ENCODE measurements around the gene SERPINH1. TPM values are rescaled to one million over a fixed set of nuclear protein-coding genes. Genes with fewer than 3 reads are reported as not detected.
A peak's percentile ranks its signal among the peaks of the same experiment; 100 is the strongest.

SERPINH1 gene
- total RNA-seq, 2 experiments from 2014 or later: 15.2 to 17.4 TPM

GRCh38 chr11:75533896-75534258 is 28.2 kb upstream of the SERPINH1 start:
- POLR2A ChIA-PET: no interaction called here
- H3K27ac Mint-ChIP-seq: no peak overlapping the region
- no peaks in the 10 kb centered on the region for H3K9me3 Mint-ChIP-seq
- CTCF ChIA-PET: interaction anchor here (0.6 to 8.5 kb wide), 11 partner anchors 9 to 254 kb away, joined by 3 to 171 read pairs (median 6); partner anchors contain the start of gene GDPD5
- no peaks in the 10 kb centered on the region for H3K36me3 Mint-ChIP-seq
- peaks cover 49% of the 10 kb centered on the region for H3K4me1 Mint-ChIP-seq (ENCODE audit: low read depth)
- DNase-seq: no peak
- no peak overlapping the region for H3K4me3 Mint-ChIP-seq
- H3K27me3 Mint-ChIP-seq: peaks cover 1% of the 10 kb centered on the region
- intact Hi-C loops (cut with micrococcal nuclease): loop anchor here (5.0 kb wide), 1 partner anchor 252 kb away; no protein-coding TSS in a partner anchor

- no peak overlapping the region for H3K4me3 Mint-ChIP-seq
- ChIA-PET CTCF (interaction anchor here (0.6 to 8.5 kb wide), 9 partner anchors 9 to 207 kb away, joined by 3 to 171 read pairs (median 6); partner anchors contain the start of gene GDPD5), POLR2A (interaction anchor here (0.9 kb wide), 1 partner anchor 19 kb away, joined by 3 read pairs; no protein-coding TSS in a partner anchor)
- no peaks in the 10 kb centered on the region for H3K36me3 Mint-ChIP-seq
- H3K27me3 Mint-ChIP-seq: peaks cover 1% of the 10 kb centered on the region
- H3K4me1 Mint-ChIP-seq (ENCODE audit: low read depth): peaks cover 49% of the 10 kb centered on the region
- DNase-seq: peak; percentile 43
- intact Hi-C loops (cut with micrococcal nuclease): loop anchor here (5.0 kb wide), 1 partner anchor 252 kb away; no protein-coding TSS in a partner anchor
- no peaks in the 10 kb centered on the region for H3K9me3 Mint-ChIP-seq
- H3K27ac Mint-ChIP-seq: no peak overlapping the region
Measured at GRCh38 chr11:75534259-75535069, 27.6 kb upstream of the SERPINH1 start.

DNA sequence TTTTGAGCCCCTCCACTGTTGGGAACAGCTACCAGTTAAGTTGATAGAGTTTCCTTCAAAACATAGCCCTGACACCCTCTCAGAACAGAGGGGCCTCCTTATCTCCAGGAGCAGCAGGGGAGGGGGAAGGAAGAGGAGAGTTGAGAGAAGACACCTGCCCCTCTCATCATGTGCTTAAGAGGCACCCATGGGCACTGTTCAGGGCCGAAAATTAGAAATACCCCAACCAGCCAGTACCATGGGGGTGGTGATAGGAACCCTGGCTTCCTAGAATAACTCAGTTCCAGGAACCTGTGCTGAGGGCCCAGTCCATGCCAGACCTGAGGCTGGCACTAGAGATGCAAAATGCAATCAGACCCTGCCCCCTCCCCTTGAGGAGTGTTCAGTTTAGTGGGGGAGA is 27.0 kb upstream of the SERPINH1 start:
- Mint-ChIP-seq H3K9me3 (no peaks in the 10 kb centered on the region), H3K36me3 (no peaks in the 10 kb centered on the region), H3K4me1 (ENCODE audit: low read depth) (peaks cover 49% of the 10 kb centered on the region), H3K27me3 (peaks cover 1% of the 10 kb centered on the region), H3K4me3 (no peak overlapping the region), H3K27ac (no peak overlapping the region)
- CTCF ChIA-PET: interaction anchor here (1.1 to 8.5 kb wide), 5 partner anchors 9 to 146 kb away, joined by 3 to 171 read pairs (median 7); partner anchors contain the start of gene GDPD5
- no peak for DNase-seq
- intact Hi-C loops (cut with micrococcal nuclease): no loop called here
- POLR2A ChIA-PET: interaction anchor here (0.9 kb wide), 1 partner anchor 20 kb away, joined by 3 read pairs; no protein-coding TSS in a partner anchor

GRCh38 chr11:75536786-75537641 is 25.0 kb upstream of the SERPINH1 start:
- peak; percentile 81 for DNase-seq
- Mint-ChIP-seq H3K27me3 (peaks cover 1% of the 10 kb centered on the region), H3K36me3 (no peaks in the 10 kb centered on the region), H3K9me3 (no peaks in the 10 kb centered on the region), H3K4me3 (no peak overlapping the region), H3K4me1 (ENCODE audit: low read depth) (peaks cover 42% of the 10 kb centered on the region), H3K27ac (peak overlapping the region; percentile 1)
- ChIA-PET CTCF (interaction anchor here (1.2 to 2.5 kb wide), 5 partner anchors 16 to 257 kb away, joined by 3 to 13 read pairs (median 4); no protein-coding TSS in a partner anchor), POLR2A (interaction anchor here (0.7 to 1.2 kb wide), 2 partner anchors 12 to 29 kb away, joined by 3 read pairs; partner anchors contain the start of gene GDPD5)
- intact Hi-C loops (cut with micrococcal nuclease): no loop called here

GRCh38 chr11:75537740-75538139 is 24.3 kb upstream of the SERPINH1 start:
- Mint-ChIP-seq H3K9me3 (no peaks in the 10 kb centered on the region), H3K27me3 (peaks cover 1% of the 10 kb centered on the region), H3K4me1 (ENCODE audit: low read depth) (peaks cover 37% of the 10 kb centered on the region), H3K27ac (no peak overlapping the region), H3K36me3 (no peaks in the 10 kb centered on the region), H3K4me3 (no peak overlapping the region)
- ChIA-PET CTCF (interaction anchor here (1.2 to 2.5 kb wide), 6 partner anchors 17 to 258 kb away, joined by 3 to 13 read pairs (median 6); no protein-coding TSS in a partner anchor), POLR2A (interaction anchor here (1.2 kb wide), 1 partner anchor 13 kb away, joined by 3 read pairs; the partner anchor contains the start of gene GDPD5)
- intact Hi-C loops (cut with micrococcal nuclease): no loop called here
- DNase-seq: no peak

DNA sequence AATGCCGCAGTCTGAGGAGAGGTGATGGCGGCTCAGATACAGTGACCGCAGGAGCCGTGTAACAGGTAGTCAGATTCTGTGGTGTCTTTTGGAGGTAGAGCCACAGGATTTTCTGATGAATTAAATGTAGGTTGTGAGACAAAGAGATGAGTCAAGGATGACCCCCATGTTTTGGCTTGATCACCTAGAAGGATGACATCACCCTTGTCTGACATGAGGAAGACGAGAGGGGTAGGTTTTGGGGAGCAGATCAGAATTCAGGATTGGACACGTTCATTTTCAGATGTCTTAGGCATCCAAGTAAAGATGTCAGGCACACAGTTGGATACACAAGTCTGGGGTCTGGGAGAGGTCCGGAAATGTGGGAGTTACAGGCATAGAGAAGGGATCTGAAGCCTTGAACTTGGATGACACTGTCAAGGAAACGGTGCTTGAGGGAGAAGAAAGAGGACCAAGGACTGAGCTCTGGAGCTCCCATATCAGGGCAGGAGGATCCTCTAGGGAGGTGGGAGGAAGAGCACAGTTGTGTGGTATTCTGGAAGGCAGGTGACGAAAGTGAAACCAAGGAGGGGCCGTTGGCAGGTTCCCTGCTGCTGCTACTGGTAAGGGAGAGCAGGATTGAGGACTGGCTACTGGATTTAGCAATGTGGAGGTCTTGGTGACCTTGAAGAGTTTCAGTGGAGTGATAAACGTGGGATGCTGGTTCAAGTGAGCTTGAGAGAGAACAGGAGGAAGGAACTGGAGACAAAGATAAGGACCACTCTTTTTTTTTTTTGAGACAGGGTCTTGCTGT is 23.7 kb upstream of the SERPINH1 start:
- Mint-ChIP-seq H3K27me3 (peaks cover 1% of the 10 kb centered on the region), H3K4me3 (no peak overlapping the region), H3K36me3 (no peaks in the 10 kb centered on the region), H3K9me3 (no peaks in the 10 kb centered on the region), H3K27ac (peak overlapping the region; percentile 3), H3K4me1 (ENCODE audit: low read depth) (peaks cover 37% of the 10 kb centered on the region)
- intact Hi-C loops (cut with micrococcal nuclease): no loop called here
- no peak for DNase-seq
- POLR2A ChIA-PET: no interaction called here
- CTCF ChIA-PET: interaction anchor here (0.6 to 2.5 kb wide), 3 partner anchors 93 to 259 kb away, joined by 4 to 13 read pairs (median 7); no protein-coding TSS in a partner anchor

DNA sequence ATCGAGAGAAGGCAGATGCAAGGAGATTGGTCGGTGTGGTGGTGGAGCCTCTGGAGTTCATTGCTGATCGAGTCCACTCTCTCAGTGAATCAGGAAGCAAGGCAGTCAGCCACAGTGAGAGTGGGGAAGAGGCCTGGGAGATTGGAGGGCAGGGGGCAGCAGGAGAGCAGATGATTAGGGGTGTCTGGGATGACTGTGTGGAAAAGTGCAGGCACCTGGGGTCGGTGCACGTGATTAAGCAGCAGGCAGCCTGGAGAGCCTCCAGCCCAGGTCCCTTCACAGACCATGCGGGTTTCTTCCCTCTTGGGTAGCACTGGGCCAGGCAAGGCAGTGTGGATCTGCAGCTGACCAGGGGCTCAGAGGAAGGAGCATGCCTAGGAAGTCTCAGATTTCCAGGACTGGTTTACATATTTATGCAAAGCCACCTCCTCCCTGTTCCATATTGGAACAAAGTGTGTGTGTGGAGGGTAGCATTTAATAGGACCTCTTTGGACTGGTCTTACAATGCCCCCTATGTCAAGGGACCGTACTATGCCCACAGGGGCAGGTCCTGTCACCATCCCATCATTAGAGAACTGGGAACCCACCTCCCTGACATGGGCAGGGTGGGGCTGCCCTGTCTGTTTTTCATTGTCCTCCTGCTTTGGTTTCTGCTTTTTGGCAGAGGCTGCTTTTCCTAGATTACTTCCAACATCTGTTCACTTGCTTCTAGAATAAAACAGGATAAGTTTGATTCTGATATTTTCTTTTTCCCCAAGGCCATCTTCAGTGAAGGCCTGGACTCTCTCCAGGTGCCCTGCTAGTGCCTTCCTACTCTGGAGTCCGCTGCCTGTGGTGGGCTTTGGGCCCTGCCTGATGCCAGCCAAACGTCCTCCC is 22.4 kb upstream of the SERPINH1 start:
- H3K36me3 Mint-ChIP-seq: no peaks in the 10 kb centered on the region
- POLR2A ChIA-PET: no interaction called here
- no peak overlapping the region for H3K4me3 Mint-ChIP-seq
- no peak overlapping the region for H3K27ac Mint-ChIP-seq
- peaks cover 28% of the 10 kb centered on the region for H3K4me1 Mint-ChIP-seq (ENCODE audit: low read depth)
- intact Hi-C loops (cut with micrococcal nuclease): no loop called here
- peaks cover 1% of the 10 kb centered on the region for H3K27me3 Mint-ChIP-seq
- CTCF ChIA-PET: interaction anchor here (1.9 kb wide), 1 partner anchor 95 kb away, joined by 7 read pairs; no protein-coding TSS in a partner anchor
- no peaks in the 10 kb centered on the region for H3K9me3 Mint-ChIP-seq
- DNase-seq: no peak

- no peak for DNase-seq
- Mint-ChIP-seq H3K9me3 (no peaks in the 10 kb centered on the region), H3K27me3 (peaks cover 1% of the 10 kb centered on the region), H3K36me3 (no peaks in the 10 kb centered on the region), H3K4me3 (no peak overlapping the region), H3K27ac (no peak overlapping the region), H3K4me1 (ENCODE audit: low read depth) (peaks cover 22% of the 10 kb centered on the region)
- intact Hi-C loops (cut with micrococcal nuclease): no loop called here
- ChIA-PET CTCF (no interaction called here), POLR2A (no interaction called here)
Measured at GRCh38 chr11:75541193-75542087, 20.6 kb upstream of the SERPINH1 start.

GRCh38 chr11:75542088-75542438 is 20.0 kb upstream of the SERPINH1 start:
- H3K9me3 Mint-ChIP-seq: no peaks in the 10 kb centered on the region
- CTCF ChIA-PET: interaction anchor here (0.9 to 1.1 kb wide), 2 partner anchors 9 to 30 kb away, joined by 3 read pairs; no protein-coding TSS in a partner anchor

GRCh38 chr11:75543806-75544205 is 18.2 kb upstream of the SERPINH1 start:
- DNase-seq: no peak
- POLR2A ChIA-PET: no interaction called here
- Mint-ChIP-seq H3K27me3 (no peaks in the 10 kb centered on the region), H3K4me3 (no peak overlapping the region), H3K36me3 (no peaks in the 10 kb centered on the region), H3K9me3 (no peaks in the 10 kb centered on the region), H3K27ac (no peak overlapping the region), H3K4me1 (ENCODE audit: low read depth) (no peaks in the 10 kb centered on the region)
- intact Hi-C loops (cut with micrococcal nuclease): no loop called here
- CTCF ChIA-PET: no interaction called here

More at GRCh38 chr11:75542088-75542438, 20.0 kb upstream of the SERPINH1 start:
- DNase-seq: no peak
- POLR2A ChIA-PET: interaction anchor here (1.0 kb wide), 1 partner anchor 10 kb away, joined by 3 read pairs; no protein-coding TSS in a partner anchor
- H3K4me1 Mint-ChIP-seq (ENCODE audit: low read depth): peaks cover 16% of the 10 kb centered on the region
- H3K4me3 Mint-ChIP-seq: no peak overlapping the region
- H3K27me3 Mint-ChIP-seq: peaks cover 1% of the 10 kb centered on the region
- H3K27ac Mint-ChIP-seq: no peak overlapping the region
- no peaks in the 10 kb centered on the region for H3K36me3 Mint-ChIP-seq
- intact Hi-C loops (cut with micrococcal nuclease): no loop called here

All from activated CD4-positive, alpha-beta memory T cell treated with anti-CD3 and anti-CD28 coated beads for 36 hours (primary cell).